Sciatic nerve (tissue), 2 donors: Measurements from ENCODE around the gene GCK. TPM values are rescaled to one million over a fixed set of nuclear protein-coding genes. Genes with fewer than 3 reads are reported as not detected.

Experiments used
- ATAC-seq: fragments of 200-7000 bp; cut with Tn5 transposase; one replicate; pipeline ENCODE4 v1.9.1; 2020; ENCODE audit warnings: mild to moderate bottlenecking, moderate library complexity
- DNase-seq: peaks from one replicate; pipeline ENCODE4 v3.0.0-alpha.2; 2020; ENCODE audit warnings: low spot score
- intact Hi-C: fragments of 100-400 bp; cut with DNase I; formaldehyde crosslinking; loops from one replicate; pipeline ENCODE4 v1.14.2; 2022
- total RNA-seq: library from RNA; stranded (reverse); fragmentation: NEBNext Ultra II Directional; extraction: Animal tissue kit (Norgen Biotek cat#: 25700); gene quantifications from one replicate; pipeline ENCODE4 v1.2.1, GENCODE V29; 2021
- donor health status: DM: no; HTN: no; CAD: no.
- donor health status: DM: no; HTN: no; CAD: no.

The GCK gene
- total RNA-seq, 1 donor from 2014 or later, result 1.9 TPM

DNA sequence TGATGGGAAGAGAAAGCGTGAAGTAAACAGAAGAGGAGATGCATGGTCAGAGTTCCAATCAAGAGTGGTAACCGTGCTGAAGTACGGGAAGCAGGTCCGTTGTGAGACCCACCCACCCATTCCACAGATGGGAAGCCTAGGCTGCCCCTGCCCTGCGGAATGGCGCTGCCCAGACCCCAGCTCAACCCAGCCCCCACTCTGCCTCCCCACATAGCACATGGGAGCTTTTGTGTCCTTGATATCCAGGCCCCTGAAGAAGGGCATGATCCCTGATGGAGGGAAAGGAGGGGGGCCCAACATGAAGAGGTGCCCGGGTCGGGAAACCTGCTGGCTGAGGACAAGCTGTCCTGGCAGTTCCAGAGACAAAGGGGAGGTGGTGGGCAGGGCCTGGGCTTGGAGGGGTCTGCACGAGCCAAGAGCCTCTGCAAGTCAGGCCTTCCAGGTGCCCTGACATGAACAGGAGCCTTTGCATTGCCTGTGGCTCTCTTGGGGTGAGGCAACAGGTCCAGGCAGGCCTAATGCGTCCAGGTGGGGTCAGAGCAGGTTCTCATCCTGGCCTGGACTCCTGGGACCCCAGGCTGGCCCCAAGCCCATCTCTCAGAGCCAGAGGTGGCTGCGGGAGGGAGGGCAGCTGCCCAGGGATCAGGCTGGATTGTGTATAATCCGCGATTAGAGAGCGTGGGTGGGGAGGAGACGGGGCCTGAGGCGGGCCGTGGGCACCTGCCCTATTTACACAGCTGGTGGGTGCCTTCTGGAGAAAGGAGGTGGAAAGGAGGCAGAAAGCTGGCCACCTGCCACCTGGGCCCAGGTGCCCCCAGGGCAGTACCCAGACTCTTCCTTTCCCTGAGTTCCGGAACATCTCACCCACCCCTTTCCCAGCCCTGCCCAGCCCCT is 35.1 kb upstream of the GCK start:
- ATAC-seq (no peak), DNase-seq (no peak)
- intact Hi-C loops, result no loop called here

DNA sequence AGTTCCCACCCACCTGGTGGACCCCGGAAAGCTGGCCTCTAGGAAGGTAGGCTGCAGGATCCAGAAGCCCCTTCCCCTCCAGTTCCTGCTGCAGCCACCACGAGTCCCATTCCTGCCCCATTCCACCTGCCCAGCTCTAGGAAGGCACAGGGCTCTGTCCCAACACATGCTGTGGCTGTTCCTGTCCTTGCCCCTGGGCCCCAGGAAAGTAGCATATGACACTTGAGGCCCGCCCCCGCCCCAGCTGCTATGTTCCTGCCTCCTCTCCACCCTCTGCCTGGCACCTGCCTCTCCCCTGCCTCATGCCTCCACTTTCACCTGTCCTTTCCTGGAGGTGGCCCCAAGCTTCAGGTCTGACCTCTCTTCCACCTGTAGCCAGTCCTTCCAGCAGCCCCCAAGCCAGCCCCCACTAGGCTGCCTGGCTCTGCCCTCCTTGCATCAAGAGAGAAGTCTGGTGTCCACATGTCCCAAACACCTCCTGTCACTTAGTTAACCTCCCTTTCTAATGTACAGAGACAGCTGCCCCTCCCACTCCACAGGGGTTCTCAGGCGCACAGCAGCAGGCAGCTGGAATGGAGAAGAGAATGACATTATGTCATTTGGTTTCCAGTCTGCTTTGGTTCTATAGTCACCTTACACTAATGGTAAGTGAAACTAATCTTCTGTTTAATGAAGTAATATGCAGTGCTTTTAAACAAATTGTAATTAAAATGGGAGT is 34.3 kb upstream of the GCK start:
- intact Hi-C loops, result no loop called here
- no peak for ATAC-seq
- DNase-seq, result no peak

DNA sequence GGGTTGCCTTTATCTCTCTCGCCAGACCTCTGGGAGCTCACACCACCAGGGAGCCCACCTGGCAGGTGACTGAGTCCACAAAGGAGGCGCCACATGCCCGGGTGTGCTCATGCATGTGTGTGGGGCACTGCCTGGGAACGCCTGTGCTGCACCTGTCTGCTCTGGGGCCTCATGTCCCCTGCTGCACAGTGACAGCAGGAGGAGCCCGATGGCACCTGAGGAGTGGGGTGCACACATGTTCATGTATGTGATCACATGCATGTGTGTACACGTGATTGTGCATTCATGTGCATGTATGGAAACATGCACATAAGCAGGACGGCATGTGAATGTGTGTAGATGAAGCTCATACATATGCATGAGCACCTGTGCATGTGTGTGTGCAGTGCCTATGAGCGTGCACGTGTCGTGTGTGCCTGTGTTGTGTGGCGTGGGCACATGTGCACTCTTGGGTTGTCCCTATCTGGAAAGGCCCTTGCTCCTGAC is 33.6 kb upstream of the GCK start:
- intact Hi-C loops, result no loop called here
- ATAC-seq, result no peak

DNA sequence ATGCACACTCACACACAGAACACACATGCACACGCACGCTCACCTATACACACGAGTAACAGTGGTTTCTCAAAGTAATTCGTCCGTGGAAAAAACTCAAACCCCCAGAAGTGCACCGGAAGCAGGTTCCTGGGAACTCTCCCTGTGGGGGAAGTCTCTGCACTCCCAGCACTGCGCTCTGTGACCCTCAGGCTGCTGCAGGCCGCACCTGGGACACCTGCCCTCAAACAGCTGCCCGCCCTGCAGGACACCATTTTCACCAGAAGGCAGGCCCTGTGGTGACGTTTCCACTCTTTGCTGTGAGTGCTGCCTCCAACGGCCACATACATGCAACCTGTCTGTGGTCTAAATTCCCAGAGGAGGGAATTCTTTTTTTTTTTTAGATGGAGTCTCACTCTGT is 32.8 kb upstream of the GCK start:
- intact Hi-C loops, result no loop called here
- DNase-seq (no peak), ATAC-seq (no peak)

More for the DNA sequence above, 33.6 kb upstream of the GCK start:
- no peak for DNase-seq

DNA sequence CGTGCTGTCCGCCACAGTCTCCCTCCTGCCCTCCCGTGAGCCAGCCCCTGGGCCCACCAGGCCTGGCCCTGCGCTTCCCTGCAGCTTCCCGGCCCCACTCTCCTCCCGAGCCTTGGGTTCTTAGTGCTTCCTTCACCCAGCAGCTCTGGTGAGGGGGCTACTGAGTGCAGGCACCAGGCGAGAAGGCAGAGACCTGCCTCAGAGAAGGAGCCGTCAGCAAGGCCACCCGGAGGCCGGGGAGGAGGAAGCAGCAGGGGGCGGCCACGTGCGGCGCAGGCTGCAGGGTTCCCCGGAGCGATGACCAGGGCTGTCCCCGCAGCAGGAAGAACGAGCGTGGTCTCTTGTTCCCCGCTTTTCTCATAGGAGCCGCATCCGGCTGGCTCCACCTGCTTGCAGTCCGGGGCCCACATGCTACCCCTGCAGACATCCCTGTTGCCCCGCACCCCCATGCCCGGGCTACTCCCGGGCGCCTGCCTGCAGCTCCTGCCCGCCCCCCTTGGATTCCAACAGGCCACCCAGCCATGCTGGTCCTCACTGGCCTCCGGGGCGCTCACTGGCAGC is 32.1 kb upstream of the GCK start:
- intact Hi-C loops, result no loop called here
- ATAC-seq, result no peak
- no peak for DNase-seq

DNA sequence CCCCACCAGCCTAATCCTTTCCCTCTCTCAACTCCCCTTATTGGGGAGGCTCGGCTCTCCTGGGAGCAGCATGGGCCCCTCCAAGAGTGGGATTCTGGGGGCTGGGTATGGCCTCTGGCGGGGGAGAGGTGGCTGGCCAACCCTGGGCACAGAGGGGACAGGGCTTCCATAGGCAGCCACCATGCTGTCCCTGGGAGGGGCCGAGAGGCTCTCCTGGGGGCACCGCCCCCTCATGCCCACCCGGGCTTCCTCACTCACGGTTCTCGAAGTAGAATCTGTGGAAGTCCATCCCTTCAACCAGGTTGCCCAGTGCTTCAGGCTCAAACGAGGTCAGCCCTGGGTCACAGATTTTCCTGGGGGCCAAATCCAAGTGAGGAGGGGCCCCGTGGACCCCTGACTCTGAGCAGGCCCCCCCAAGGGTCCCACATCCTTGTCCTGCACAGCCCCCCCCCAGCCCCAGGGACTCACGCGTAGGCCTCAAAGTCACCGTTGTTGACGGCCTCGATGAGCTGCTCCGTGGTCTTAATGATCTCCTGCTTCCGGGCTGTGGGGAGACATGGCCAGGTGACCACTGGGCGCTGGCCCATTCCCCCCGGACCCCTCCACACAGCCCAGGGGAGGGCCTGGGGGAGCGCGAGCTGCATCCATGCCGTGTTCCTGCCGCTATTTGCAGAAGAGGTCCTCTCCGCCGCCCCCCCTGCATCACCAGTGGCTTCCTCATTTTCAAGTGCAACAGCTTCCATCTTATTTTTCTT is 31.3 kb upstream of the GCK start:
- intact Hi-C loops, result no loop called here
- DNase-seq (peak; percentile 39), ATAC-seq (no peak)

DNA sequence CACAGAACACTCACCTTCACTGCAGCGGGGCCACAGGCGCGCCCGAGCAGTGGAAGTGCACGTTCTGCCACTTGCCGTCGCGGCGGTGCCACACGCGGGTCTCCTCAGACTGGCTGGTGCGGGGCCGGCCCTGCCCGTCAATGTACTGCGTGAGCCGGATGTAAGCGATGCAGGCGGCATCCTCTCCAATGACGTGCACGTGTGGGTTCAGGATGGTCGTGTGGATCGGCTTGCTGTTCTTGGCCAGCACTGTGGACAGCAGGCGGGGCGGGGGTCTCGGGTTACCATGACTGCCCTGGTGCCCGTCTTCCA is 30.8 kb upstream of the GCK start:
- peak; percentile 42 for DNase-seq
- ATAC-seq, result no peak

DNA sequence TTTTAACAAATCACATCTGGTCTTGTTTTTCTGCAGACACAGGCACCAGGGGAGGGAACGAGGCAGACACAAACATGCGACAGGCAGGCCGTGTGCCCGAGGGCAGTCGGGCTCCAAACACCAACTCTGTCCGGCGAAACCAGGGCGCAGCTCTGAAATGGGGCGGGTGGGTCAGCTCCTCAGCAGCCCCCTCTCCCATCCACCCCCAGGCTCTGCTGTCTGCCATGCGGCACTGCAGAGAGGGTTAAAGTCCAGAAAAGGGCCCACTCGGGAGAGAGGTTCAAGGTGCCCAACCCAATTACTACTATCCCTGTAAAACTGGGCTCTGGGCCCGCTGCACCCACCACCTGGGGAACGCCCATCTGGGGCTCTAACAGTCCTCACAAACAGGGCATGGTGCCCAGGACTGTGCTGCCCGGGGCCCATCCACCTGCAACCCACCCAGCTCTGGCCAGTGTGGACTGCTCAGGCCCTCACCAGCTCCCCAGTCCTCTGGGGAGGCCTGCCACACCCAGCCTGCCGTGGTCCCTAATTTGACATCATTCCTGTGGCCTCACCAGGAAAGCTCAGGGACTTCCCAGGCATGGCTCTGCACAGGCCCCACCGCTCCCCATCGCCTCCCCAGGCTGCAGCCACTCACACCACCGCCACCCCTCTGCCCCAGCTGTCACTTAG is 30.3 kb upstream of the GCK start:
- intact Hi-C loops, result no loop called here

More for the DNA sequence above, 30.8 kb upstream of the GCK start:
- intact Hi-C loops, result no loop called here

DNA sequence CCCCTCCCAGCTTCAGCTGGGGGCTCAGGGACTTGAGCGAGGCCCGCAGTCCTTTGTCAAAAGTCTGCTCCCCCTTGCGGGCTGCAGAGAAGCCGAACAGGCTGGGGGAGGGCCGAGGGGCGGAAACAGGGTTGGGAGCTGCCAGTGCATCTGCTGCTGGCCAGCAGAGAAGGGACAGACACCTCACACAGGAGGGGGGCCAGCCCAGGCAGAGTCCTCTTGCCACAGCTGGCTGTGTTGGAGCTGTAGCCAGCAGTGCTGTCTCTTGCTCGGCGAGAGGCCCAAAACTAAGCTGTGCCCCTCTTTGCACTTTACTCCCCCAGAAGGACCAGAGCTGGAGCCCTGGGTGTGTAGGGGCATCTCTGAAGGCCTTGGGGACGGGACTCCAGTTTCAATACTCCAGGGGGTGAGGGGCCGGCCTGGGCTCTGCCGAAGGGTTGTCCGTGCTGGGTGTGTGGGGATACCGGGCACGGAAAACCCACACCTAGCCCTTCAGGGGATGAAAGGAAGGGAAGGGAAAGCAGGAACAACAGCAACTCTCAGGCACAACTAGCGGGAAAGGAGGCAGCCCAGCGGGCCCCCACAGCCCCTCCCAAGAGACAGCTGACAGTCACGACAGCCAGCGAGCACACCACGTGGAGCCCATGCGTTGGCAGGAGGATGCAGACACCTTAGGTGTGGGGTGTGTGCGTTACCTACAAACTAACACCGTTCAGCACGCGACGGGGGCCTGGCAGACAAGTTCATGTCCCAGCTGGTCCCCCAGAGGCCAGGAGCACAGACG is 29.4 kb upstream of the GCK start:
- intact Hi-C loops, result no loop called here
- peak; percentile 51 for DNase-seq
- no peak for ATAC-seq

More for the DNA sequence above, 30.3 kb upstream of the GCK start:
- no peak for ATAC-seq
- DNase-seq, result peak; percentile 45

DNA sequence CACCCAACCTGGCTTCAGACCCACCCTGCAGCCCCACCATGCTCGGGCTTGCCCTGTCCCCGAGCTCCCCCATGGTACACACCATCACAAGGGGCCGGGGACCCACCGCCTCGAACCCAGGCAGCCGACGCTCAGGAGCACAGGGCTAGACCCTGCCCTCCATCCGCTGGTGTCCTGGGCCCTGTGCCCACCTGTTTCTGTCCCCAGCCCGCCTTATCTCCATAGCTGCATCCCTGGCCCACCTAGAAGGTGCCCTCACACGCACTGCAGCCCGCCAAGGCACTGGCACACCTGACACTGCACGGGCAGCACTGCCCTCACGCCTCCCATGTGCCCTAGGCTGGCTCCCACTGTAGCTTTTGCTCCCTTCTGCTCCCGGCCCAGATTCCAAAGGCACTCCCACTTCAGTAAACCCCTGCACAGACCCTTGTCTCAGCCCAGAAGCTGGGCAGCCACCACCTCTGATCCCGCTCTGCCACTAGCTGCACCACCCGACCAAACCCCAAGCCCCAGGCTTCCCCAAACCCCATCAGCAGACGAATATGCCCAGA is 28.7 kb upstream of the GCK start:
- ATAC-seq (no peak), DNase-seq (peak; percentile 33)
- intact Hi-C loops, result no loop called here

DNA sequence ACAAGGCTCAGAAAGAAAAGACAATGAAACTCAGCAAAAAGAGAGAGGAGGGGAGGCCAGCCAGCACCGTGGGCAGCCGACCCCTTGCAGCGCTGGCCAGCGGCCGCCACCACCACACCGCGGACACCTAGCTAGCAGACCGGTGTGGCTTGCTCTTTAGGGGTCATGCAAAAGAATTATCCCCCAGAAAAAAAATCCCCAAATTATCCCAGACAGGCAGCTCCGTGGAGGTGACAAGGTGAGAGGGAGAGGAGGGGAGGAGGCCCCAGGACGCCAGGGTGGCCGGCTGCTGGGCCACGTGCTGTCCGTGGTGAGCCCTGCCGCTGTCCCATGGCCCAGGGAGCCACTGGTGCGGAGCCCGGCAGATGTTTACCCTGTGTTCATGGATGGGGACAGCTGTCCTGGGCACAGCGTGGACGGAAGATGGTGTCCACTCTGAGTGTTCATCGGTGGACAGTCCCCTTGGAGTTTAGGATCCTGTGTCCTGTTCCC is 28.0 kb upstream of the GCK start:
- ATAC-seq (no peak), DNase-seq (no peak)
- intact Hi-C loops, result no loop called here

DNA sequence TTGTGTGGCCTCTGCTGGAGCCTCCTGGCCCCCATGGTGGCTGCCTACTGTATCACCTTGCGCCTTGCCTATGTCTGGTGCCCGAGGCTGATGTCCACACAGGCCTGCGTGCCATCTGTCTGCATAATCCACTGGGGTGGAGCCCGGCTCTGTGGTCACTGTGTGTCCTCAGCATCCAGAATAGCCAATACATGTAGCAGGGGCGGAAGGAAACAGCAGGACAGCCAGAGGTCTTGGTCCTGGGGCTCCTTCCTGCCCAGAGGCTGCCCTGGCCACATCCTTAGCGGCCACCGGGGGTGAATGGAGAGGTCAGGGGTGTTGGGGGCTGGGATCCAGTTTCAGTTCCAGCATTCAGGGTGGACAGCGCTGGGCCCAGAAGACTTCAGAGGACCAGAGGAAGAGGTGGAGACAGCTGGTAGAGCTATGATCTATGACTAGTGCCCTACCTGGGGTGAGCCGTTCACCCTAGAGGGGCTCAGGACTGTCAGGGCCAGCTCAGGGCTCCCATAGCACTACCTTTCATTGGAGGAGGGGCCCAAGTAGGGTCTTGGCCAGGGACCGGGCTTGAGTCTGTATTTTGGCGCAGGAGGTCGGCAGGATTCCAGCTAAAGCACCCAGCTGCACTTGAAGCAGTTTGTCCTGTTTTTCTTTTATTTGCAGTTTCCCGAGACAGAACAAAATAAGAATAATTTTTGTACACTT is 27.4 kb upstream of the GCK start:
- intact Hi-C loops, result no loop called here
- peak; percentile 50 for DNase-seq
- ATAC-seq, result no peak

DNA sequence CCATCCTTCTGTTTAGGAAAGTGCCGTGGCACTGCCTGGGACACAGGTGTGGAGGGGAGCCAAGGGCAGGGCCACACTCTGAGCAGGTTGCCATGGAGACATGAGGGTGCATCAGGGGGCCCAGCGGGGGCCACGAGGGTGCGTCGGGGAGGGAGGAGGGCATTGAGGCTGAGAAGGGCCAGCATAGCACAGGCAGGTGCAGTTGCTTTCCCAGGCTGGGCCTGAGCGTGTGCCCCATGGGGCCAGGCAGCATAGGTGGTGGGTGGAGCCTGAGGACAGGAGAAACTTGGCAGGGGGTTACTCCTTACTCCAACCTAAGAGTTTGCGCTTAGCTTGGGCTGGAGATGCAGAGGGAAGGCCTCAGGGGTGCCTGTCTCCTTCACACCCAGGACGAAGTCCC is 26.8 kb upstream of the GCK start:
- intact Hi-C loops, result no loop called here
- peak; percentile 55 for DNase-seq
- no peak for ATAC-seq

DNA sequence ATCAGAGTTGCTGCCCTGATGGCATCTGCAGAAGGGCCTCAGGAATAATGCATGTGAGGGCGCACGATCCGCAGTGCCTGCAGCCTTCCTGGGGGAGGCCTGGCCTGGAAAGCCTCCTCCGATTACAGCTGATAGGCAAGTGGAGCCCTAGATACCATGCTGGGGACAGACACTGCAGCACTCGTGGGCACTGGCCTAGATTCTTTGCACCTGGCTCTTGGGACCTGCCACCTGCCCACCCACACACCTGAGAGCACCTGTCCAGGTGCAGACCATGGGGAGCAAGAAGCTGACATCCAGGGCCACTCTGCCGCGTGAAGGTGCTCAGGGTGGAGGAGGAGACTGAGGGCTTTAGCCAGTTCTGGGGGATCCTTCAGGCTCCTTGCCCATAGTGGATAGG is 26.3 kb upstream of the GCK start:
- no peak for DNase-seq
- intact Hi-C loops, result no loop called here
- no peak for ATAC-seq

DNA sequence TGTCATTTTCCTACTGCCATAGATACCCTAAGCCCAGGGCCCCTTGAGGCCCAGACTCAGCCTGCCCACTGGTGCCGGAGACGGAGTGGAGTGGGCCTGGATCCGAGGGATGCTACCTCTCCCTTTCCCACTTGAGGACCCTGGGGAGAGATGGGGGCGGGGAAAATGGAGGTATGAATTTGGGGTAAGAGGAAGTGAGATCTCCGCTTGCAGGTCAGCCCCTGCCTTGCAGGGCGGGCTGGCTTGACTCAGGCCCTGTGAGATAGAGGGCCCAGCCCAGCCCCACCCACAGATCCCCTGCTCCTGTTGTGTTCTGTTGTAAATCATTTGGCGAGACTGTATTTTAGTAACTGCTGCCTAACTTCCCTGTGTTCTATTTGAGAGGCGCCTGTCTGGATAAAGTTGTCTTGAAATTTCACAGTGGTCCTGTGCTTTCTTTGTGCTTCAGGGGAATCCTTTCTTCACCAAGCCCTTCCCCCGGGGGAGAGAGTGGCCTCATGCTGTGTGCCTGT is 24.7 kb upstream of the GCK start:
- DNase-seq (peak; percentile 49), ATAC-seq (no peak)
- intact Hi-C loops, result no loop called here

DNA sequence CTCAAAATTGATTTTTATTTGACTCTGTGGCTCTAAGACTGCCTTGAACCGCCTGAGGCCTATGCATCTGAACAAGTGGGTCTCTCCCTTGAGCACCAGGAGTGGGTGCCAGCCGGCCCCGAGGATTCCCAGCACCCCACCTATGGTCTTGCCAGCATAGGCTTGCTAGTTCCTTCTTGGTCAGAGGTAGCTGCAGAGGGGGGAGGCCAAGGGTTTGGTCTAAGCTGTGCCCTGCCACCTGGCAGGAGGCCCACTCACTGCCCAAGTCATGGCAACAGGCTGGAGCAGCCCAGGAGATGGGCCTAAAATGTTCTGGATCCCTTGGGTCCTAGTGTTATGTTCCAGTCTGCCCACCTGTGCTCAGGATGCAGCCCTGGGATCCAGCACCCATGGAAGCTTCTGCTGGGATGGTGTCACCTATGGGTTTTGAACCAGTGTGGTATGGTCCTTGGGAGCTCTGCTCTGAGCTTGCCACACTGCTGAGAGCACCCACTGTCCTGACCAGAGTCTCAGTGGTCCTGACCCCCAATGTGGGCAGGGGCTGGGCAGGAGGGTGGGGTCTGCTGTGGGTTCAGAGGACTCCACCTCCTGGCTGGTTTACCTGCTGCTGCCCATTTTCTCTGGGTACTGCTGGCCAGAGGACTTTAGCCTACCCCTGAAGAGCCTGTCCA is 24.1 kb upstream of the GCK start:
- ATAC-seq (peak; percentile 7), DNase-seq (peak; percentile 51)
- intact Hi-C loops, result no loop called here
